HepG2 (cell line): ENCODE measurements around the gene IGLON5. TPM values are rescaled to one million over a fixed set of nuclear protein-coding genes. Genes with fewer than 3 reads are reported as not detected.
A peak's percentile ranks its signal among the peaks of the same experiment; 100 is the strongest.

Experiments
- CBX1 ChIP-seq: IDR thresholded peaks from one replicate; pipeline ENCODE4 v1.6.1; 2016; ENCODE audit warnings: antibody characterized with exemption, low read depth
- CTCF ChIP-seq: sonication (generic); formaldehyde crosslinking; IDR thresholded peaks from 2 replicates; pipeline ENCODE4 v1.5.0; 2020; ENCODE audit warnings: mild to moderate bottlenecking, missing genetic modification reagents, moderate library complexity
- DPF2 ChIP-seq: sonication (generic); formaldehyde crosslinking; IDR thresholded peaks from 2 replicates; pipeline ENCODE4 v1.4.0; 2020; ENCODE audit warnings: mild to moderate bottlenecking, low read depth, missing genetic modification reagents, borderline replicate concordance
- ELF4 ChIP-seq: sonication (generic); formaldehyde crosslinking; IDR thresholded peaks from 2 replicates; pipeline ENCODE4 v1.5.0; 2020; ENCODE audit warnings: missing genetic modification reagents, mild to moderate bottlenecking, moderate library complexity, borderline replicate concordance
- FOXC1 ChIP-seq: sonication (generic); formaldehyde crosslinking; IDR thresholded peaks from 2 replicates; pipeline ENCODE4 v1.8.0; 2022; ENCODE audit warnings: mild to moderate bottlenecking, missing genetic modification reagents, borderline replicate concordance
- GLI4 ChIP-seq: sonication (generic); formaldehyde crosslinking; IDR thresholded peaks from 2 replicates; pipeline ENCODE4 v1.5.1; 2020; ENCODE audit warnings: missing genetic modification reagents, mild to moderate bottlenecking, moderate library complexity, borderline replicate concordance
- HIVEP1 ChIP-seq: sonication (generic); formaldehyde crosslinking; IDR thresholded peaks from 2 replicates; pipeline ENCODE4 v1.4.0; 2020; ENCODE audit warnings: mild to moderate bottlenecking, missing genetic modification reagents
- KAT2B ChIP-seq: fragments of 150-350 bp; IDR thresholded peaks from 2 replicates; pipeline ENCODE4 v1.6.1; 2014; ENCODE audit warnings: low read depth, low read length, borderline replicate concordance
- KDM3A ChIP-seq: IDR thresholded peaks from 2 replicates; pipeline ENCODE4 v1.6.1; 2018; ENCODE audit warnings: low read depth, missing compliant biosample characterization
- KLF16 ChIP-seq, 2 experiments: sonication (generic) in 1 of 2; formaldehyde crosslinking in 1 of 2; IDR thresholded peaks; 2 replicates each; pipeline versions ENCODE4 v1.6.1 to v1.8.0; 2016 to 2023; ENCODE audit warnings: missing genetic modification reagents in 2 of 2, missing compliant biosample characterization in 1 of 2
- PRPF4 ChIP-seq: fragments of 200-400 bp; formaldehyde crosslinking; IDR thresholded peaks from 2 replicates; pipeline ENCODE4 v1.6.1; 2016; ENCODE audit warnings: low read length, low read depth; ENCODE audit not compliant: poor library complexity, severe bottlenecking
- RFX1 ChIP-seq: fragments of 450-650 bp; IDR thresholded peaks from 2 replicates; pipeline ENCODE4 v1.6.1; 2017
- RNF2 ChIP-seq: fragments of 450-650 bp; conservative IDR thresholded peaks from 2 replicates; pipeline ENCODE4 v1.6.1; 2016; ENCODE audit warnings: low read depth
- RXRA ChIP-seq: sonication (generic); formaldehyde crosslinking; IDR thresholded peaks from 2 replicates; pipeline ENCODE4 v1.5.1; 2020; ENCODE audit warnings: missing genetic modification reagents
- STAG1 ChIP-seq: sonication (generic); formaldehyde crosslinking; IDR thresholded peaks from 2 replicates; pipeline ENCODE4 v1.4.0; 2020; ENCODE audit warnings: missing genetic modification reagents
- TMF1 ChIP-seq: sonication (generic); formaldehyde crosslinking; IDR thresholded peaks from 2 replicates; pipeline ENCODE4 v1.8.1; 2022; ENCODE audit warnings: low read depth, missing genetic modification reagents
- ZFP36 ChIP-seq: fragments of 150-350 bp; IDR thresholded peaks from 2 replicates; pipeline ENCODE4 v1.6.1; 2018; ENCODE audit warnings: borderline replicate concordance, low read length, low read depth; ENCODE audit not compliant: partially characterized antibody
- ZNF12 ChIP-seq: sonication (generic); formaldehyde crosslinking; IDR thresholded peaks from 2 replicates; pipeline ENCODE4 v1.5.0; 2020; ENCODE audit warnings: missing genetic modification reagents
- ZNF501 ChIP-seq: sonication (generic); formaldehyde crosslinking; IDR thresholded peaks from 2 replicates; pipeline ENCODE4 v1.5.1; 2020; ENCODE audit warnings: mild to moderate bottlenecking, moderate library complexity, missing genetic modification reagents
- ZNF777 ChIP-seq: sonication (generic); formaldehyde crosslinking; IDR thresholded peaks from 2 replicates; pipeline ENCODE4 v1.4.0; 2020; ENCODE audit warnings: missing genetic modification reagents
- polyA plus RNA-seq, 8 experiments: library from polyadenylated mRNA; depleted of rRNA in 3 of 8; stranded (reverse) in 7 of 8; unstranded in 1 of 8; fragments of >200 nt; fragmentation: Illumina TruSeq in 4 of 8; extraction: Trizol in 4 of 8; gene quantifications; 2 replicates each; pipeline versions ENCODE4 v1.2.1 to v1.2.3, GENCODE V29; 2011 to 2016; ENCODE audit warnings: low read depth in 4 of 8, missing spikeins in 1 of 8, mixed read lengths in 1 of 8; ENCODE audit not compliant: insufficient read depth in 1 of 8
- total RNA-seq, 5 experiments: library from RNA; depleted of rRNA; stranded (reverse); fragments of >200 nt; fragmentation: Illumina TruSeq; extraction: Trizol; gene quantifications; 2 replicates each; pipeline ENCODE4 v1.2.3, GENCODE V29; 2016; ENCODE audit warnings: low read depth in 1 of 5
- TF ChIP-seq, protein P1 (sequence below): IDR thresholded peaks from 2 replicates; pipeline ENCODE4 v1.6.1; 2018; ENCODE audit warnings: missing genetic modification reagents
- TF ChIP-seq, protein P2 (sequence below): sonication (generic); formaldehyde crosslinking; IDR thresholded peaks from 2 replicates; pipeline ENCODE4 v1.4.0; 2020; ENCODE audit warnings: missing genetic modification reagents
- TF ChIP-seq, protein P3 (sequence below): sonication (generic); formaldehyde crosslinking; conservative IDR thresholded peaks from 2 replicates; pipeline ENCODE4 v1.4.0; 2020; ENCODE audit warnings: missing genetic modification reagents

The IGLON5 gene
- total and polyA plus RNA-seq, 2 of the 13 experiments (the other 11 are each of a cell fraction or from before 2014, with no cell fraction given): 0.04 to 5.7 TPM

- TF ChIP-seq, protein P1, sequence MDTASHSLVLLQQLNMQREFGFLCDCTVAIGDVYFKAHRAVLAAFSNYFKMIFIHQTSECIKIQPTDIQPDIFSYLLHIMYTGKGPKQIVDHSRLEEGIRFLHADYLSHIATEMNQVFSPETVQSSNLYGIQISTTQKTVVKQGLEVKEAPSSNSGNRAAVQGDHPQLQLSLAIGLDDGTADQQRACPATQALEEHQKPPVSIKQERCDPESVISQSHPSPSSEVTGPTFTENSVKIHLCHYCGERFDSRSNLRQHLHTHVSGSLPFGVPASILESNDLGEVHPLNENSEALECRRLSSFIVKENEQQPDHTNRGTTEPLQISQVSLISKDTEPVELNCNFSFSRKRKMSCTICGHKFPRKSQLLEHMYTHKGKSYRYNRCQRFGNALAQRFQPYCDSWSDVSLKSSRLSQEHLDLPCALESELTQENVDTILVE (CRISPR knock-in tag): no peak
- TF ChIP-seq KDM3A (CRISPR knock-in tag) (no peak), RXRA (CRISPR knock-in tag) (peak; percentile 57), GLI4 (CRISPR knock-in tag) (no peak), ZNF777 (CRISPR knock-in tag) (no peak), STAG1 (CRISPR knock-in tag) (peak; percentile 27; the same call in 1 of the 2 replicates), CBX1 (no peak), KLF16 (CRISPR knock-in tag; IDR thresholded peaks at IDR 0.05) (no peak), CTCF (peak; percentile 63), TMF1 (CRISPR knock-in tag) (0 out of 2 replicates have a peak, but pooled peaks have one; percentile 10), KAT2B (no peak), ELF4 (no peak), ZNF501 (no peak; the same call in 1 of the 2 replicates), DPF2 (CRISPR knock-in tag) (no peak), PRPF4 (no peak), ZFP36 (no peak), HIVEP1 (CRISPR knock-in tag) (0 out of 2 replicates have a peak, but pooled peaks have one; percentile 41), RNF2 (no peak), RFX1 (no peak), ZNF12 (0 out of 2 replicates have a peak, but pooled peaks have one; percentile 5), FOXC1 (CRISPR knock-in tag) (no peak)
- TF ChIP-seq, protein P2, sequence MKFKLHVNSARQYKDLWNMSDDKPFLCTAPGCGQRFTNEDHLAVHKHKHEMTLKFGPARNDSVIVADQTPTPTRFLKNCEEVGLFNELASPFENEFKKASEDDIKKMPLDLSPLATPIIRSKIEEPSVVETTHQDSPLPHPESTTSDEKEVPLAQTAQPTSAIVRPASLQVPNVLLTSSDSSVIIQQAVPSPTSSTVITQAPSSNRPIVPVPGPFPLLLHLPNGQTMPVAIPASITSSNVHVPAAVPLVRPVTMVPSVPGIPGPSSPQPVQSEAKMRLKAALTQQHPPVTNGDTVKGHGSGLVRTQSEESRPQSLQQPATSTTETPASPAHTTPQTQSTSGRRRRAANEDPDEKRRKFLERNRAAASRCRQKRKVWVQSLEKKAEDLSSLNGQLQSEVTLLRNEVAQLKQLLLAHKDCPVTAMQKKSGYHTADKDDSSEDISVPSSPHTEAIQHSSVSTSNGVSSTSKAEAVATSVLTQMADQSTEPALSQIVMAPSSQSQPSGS (CRISPR knock-in tag): no peak
- TF ChIP-seq, protein P3, sequence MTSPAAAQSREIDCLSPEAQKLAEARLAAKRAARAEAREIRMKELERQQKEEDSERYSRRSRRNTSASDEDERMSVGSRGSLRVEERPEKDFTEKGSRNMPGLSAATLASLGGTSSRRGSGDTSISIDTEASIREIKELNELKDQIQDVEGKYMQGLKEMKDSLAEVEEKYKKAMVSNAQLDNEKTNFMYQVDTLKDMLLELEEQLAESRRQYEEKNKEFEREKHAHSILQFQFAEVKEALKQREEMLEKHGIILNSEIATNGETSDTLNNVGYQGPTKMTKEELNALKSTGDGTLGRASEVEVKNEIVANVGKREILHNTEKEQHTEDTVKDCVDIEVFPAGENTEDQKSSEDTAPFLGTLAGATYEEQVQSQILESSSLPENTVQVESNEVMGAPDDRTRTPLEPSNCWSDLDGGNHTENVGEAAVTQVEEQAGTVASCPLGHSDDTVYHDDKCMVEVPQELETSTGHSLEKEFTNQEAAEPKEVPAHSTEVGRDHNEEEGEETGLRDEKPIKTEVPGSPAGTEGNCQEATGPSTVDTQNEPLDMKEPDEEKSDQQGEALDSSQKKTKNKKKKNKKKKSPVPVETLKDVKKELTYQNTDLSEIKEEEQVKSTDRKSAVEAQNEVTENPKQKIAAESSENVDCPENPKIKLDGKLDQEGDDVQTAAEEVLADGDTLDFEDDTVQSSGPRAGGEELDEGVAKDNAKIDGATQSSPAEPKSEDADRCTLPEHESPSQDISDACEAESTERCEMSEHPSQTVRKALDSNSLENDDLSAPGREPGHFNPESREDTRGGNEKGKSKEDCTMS (CRISPR knock-in tag): no peak
Measured at GRCh38 chr19:51354103-51354741, 42.8 kb downstream of the IGLON5 start (continued).
